Stimulated activated CD4-positive, alpha-beta T cell treated with anti-CD3 and anti-CD28 coated beads, TNF-alpha, amount 100 ng/mL, for 48 hours (primary cell): ENCODE data around the gene RP9.
A peak's percentile ranks its signal among the peaks of the same experiment; 100 is the strongest.

ENCODE experiments used
- DNase-seq, 3 donors: peaks; one replicate each; pipeline ENCODE4 v3.0.0-alpha.2; 2020; ENCODE audit warnings: low read depth in 3 of 3

RP9 gene, protein sequence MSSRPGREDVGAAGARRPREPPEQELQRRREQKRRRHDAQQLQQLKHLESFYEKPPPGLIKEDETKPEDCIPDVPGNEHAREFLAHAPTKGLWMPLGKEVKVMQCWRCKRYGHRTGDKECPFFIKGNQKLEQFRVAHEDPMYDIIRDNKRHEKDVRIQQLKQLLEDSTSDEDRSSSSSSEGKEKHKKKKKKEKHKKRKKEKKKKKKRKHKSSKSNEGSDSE

DNA sequence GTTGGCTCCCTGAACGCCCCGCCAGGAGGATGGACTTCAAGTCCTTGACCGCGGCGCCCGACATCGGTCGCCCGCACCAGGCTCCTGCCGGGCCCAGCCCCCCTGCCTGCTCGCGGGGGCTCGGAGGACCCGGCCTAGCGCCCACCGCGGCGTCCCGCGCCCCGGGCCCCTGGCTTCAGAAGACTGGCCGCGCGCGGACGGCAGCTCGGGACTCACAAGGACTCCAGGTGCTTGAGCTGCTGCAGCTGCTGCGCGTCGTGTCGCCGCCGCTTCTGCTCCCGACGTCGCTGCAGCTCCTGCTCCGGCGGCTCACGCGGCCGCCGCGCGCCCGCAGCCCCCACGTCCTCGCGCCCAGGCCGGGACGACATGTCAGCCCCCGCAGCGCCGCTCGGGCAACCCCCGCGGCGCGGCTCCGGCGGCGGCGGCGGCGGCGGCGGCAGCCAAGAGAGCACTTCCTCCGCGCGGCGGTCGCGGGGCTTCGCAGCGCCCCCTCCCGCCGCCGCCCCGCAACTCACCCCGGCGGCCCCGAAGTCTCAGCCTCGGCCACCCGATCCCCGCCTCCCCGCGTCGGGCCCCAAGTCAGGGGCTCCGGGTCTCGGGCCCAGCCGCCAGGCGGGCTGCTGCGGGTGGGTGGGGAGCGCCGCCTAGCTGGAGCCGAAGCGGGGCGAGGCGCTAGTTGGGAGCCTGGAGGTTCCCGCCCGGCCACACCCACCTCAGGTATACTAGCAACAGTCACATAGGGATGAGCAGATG, at the start of gene RP9:
RP9 (minus strand) TSS at position 400 of the 753 bp plus-strand sequence; CDS start at position 368, 32 bp downstream.
- peak; percentile 58 to 66 (median 63) for DNase-seq

DNA sequence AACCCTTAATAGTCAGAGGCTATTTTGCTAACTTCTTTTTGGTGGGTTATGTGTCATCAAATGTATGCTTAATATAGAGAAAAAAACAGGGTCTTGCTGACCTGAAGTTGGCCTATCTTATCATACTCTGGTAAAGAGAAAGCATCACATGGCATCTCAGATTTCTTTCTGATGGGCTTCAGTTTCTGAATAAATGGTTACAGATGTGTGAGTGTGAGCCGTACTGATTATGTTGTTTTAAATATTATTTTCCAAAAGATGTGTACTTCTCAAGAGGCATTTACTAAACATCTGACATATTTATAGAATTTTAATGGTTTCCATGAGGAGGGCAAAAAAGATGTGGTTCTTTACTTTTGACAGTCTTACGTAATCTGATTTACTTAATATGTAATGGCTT, 48.6 kb upstream of the RP9 start:
- DNase-seq: no peak

DNA sequence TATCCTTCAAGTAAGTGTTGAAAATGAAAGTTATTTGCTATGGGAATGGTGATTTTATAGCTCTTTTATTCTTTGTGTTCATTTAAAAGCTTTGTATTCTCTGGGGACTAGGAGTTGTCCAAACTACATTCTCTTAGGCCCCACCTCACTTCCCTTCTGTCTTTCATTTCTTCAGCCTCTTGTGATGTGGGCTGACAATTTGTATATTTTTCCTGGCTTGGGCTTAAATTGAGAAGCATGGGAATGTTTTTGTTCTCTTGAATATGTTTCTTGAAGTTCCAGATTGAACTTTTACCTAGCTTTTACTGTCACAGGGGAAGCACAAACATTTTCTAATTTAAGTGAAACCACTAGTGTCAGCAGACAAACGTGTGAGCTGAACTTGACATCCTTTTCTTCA, 48.1 kb upstream of the RP9 start:
- DNase-seq: no peak

DNA sequence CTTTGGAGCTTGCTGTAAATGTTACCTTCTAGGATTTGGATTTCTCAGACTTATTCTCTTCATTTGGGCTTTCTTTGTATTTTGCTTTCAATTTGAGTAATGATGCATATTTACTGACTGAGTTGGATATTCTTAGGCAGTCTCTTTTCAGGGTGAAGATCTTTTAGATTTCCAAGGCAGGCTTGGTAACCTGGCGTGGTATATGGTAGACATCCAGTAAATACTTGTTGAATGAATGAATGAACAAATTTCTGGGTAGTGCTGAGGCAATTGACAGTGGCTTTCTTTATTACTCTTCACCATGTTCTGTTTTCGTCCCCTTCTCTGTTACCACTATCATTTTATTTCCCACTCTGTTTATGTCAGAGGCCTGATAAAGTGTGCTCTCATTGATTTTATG, 47.2 kb upstream of the RP9 start:
- DNase-seq: no peak

DNA sequence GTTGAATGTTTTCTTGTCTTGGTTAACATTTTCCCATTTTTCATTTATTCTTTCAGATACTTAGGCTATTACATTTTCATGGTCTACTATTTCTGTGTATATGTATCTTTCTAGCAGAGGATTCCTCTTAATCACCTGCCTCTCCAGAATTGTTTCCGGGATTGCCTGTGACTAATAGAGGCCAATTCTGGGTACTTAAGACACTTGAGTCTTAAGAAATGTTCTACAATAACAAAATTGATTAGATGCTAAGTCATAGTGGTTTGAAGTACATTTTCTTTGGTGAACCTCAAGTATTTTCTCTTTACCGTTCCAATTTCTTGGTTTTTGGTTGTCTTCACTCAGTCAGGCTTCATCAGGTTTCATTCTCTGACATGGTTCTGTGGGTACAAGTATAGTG, 46.6 kb upstream of the RP9 start:
- DNase-seq: no peak

DNA sequence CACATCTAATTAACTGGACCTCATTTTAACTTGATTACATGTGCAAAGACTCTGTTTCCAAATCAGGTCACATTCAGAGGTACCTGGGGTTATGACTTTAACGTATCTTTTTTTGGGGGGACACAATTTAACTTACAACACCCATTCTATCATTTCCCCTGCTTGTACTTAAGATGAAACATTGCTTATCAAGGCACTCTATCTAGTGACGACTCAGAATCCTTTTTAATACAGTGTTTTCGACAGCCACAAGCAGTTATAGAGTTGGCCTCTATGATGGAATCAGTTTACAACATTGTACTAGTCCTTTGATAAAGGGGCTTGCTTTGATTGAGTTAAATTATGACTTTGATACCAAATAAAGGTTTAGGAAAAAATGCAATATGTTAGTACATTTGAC, 42.9 kb upstream of the RP9 start:
- no peak for DNase-seq

DNA sequence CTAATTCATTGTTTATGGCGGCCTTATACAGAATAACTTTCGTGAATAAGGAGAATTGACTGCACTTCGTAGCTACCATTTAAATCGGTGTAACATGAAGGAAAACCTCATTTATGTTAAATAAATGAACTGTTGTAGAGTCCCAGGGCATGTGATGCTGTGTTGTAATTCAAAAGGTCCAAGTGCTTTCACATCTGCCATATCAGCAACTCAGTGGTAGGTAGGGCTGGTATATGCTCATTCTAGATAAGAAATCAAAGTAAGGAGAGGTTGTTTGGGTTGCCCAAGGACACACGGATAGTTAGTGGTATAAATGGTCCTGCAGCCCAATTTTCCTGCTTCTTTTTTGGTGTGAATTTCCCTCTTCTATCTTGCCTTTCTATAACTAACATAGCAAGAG, 36.0 kb upstream of the RP9 start:
- DNase-seq: no peak

DNA sequence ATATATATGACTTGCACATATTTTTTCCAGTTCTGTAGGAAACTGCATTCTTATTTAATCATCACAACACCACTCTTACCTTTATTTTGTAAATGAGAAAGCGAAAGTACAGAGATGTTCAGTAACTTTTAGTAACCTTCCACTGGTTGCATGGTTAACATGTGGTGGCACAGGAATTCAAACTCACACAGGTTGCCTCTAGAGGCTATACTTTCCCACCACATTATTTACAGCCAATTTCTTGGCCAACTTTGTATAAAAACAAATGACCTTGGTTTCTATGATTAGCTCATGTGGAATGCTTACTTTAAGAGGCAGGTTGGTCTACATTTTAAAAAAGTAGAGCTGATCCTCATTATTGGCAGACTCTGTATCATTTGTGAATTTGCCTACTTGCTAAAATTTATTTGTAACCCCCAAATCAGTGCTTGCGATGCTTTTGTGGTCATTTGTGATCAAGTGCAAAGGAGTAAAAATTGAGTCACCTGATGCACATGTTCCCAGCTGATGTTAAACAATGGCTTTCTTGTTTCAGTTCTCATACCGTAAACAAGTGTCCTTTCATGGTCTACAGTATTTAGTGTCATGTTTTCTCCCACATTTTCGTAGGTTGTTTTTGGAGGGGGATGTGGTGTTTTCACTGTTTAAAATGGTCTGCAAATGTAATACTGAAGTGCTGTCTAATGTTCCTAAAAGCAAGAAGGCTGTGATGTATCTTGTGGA, 35.0 kb upstream of the RP9 start:
- no peak for DNase-seq

DNA sequence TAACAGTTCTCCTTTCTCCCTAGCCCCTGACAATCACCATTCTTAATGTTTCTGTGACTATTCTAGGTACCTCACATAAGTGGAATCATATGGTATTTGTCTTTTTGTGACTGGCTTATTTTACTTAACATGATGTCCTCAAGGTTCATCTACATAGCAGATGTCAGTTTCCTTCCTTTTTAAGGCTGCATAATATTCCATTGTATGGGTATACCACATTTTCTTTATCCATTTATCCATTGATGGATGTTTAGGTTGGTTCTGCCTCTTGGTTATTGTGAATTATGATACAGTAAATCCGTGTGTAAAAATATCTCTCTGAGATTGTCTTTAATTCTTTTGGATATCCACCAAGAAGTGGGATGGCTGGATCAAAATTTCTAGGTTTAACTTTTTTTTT, 33.4 kb upstream of the RP9 start:
- no peak for DNase-seq

DNA sequence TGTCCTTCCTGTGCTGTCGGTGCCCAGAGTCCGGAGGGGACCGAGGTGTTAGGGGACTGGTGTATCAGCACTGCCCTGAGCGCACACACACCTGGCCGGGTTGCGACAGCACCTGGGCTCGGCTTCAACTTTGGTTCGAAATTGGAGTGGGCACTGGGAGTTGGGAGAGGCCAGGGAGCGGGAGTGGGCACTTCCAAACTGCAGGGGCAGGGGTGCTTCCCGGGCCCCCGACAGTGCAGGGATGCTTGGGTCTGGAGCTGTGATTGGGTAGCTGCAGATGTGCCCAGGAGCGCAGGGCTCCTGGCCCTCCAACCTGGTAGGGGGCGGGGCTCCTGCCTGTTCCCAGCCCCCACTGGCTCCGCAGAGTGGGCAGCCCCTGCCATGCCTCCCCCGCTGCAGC, 27.9 kb upstream of the RP9 start:
- DNase-seq: no peak

DNA sequence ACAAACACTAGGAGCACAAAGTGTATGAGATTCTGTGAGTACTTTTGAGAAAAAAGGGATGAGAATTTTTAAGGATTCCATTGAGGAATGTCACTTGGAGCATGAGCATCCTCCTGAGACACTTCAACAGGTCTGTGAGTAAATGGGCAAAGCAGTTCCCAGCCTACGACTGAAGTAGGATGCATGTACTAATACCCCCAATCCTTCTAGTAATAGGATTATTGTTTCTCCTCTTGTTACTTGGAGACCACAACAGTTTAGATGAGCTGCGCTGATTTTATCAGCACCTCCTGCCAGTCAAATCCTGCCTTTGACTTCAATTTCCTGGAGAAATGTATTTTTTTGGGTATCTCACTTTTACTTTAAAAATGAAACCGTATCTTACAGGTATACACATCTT, 21.0 kb upstream of the RP9 start:
- DNase-seq: no peak

DNA sequence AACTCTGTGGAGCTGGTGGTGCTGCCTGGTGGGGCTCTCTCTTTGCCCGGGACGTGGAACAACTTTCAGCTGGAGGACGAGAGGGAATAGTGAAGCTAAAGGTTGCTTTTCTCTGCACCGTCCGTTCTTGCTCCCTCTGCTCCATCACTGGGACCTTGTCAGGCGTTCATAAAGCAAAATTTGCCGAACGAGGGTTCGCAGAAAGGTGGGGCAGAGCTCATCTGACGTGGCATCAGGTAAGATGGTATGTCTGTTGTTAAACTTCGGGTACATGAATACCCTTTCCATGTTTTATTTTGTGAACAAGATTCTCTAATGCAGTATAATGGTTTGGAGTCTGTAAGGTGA, 20.6 kb upstream of the RP9 start:
- no peak for DNase-seq

DNA sequence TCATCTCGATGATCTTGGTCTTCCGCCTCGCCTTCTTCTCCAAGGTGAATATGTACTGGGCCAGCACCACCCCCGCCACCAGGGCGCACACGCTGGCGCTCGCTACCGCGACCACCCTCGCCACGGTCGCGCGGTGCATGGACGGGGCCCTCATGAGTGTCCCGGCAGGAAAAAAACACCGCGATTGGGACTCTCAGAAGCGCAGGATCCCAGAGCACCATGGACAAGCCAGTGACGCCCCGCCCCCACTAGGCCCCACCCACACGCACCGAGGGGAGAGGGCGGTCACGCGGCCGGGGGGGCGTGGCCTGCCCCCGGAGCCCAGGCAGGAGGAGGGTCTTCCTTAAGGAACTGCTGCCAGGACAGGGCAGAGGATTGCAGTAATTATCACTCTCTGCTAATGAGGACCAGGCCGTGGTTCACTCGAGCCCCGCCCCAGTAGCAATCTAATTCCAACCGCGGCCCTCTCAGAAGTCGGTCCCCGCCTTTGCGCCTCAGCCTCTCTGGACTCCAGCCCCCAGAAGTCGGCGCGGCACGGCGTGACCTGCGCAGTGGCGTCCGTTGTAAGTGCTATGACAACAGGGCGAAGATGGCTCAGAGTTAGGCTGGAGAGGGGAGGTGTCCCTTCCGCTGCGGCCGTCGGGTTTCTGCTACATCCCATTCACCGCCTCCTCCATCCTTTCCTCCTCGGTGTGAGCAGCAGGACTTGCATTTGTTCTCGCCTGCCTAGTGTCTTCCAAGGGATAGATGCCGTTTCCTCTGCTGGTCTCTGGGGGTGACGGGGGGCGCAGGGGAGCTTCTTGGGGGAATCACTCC, 20.0 kb upstream of the RP9 start, which contains the start of gene BBS9:
BBS9 (plus strand) TSS at position 575 of the 816 bp plus-strand sequence. CDS start 16,689 bp downstream, outside the sequence.
- DNase-seq: peak; percentile 76 to 90 (median 88)

DNA sequence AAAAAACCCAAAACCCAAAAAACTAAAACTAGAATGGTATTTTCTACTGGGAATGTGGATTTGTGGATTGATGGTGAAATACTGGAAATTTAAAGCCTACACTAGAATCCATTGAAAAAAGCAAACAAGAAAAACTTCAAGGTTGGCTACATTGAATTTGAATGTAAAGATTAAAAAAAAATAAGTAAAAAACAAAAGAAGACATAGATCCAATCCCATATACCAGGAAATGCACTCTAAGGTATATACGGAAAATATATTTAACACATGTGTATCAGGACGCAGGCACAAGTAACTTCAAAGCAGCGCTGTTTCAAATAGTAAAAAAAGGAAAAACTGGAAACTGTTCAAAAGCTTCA, 19.4 kb upstream of the RP9 start:
- DNase-seq: no peak

DNA sequence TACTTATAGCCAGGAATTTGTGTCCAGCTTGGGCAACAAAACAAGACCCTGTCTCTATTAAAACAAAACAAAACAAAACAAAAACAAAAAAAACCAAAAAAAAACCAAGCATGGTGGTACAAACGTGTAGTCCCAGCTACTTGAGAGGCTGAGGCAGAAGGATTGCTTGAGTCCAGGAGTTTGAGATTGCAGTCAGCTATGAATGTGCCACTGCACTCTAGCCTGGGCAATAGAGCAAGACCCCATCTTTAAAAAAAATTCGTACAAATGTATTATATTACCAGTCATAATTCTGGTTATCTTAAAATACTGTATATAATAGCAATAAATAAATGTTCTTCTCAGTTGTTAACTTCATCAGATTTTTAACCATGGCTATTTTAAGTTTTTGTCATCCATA, 17.9 kb upstream of the RP9 start:
- DNase-seq: no peak

DNA sequence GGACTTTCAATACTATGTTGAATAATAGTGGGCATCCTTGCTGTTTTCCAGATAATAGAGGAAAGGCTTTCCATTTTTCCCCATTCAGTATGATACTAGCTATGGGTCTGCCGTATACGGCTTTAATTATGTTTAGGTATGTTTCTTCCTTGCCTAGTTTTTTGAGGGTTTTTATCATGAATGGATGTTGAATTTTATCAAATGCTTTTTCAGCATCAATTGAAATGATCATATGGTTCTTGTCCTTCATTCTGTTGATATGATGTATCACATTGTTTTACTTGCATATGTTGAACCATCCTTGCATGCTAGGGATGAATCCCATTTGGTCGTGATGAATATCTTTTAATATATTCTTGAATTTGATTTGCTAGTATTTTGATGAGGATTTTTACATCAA, 9.2 kb upstream of the RP9 start:
- no peak for DNase-seq

DNA sequence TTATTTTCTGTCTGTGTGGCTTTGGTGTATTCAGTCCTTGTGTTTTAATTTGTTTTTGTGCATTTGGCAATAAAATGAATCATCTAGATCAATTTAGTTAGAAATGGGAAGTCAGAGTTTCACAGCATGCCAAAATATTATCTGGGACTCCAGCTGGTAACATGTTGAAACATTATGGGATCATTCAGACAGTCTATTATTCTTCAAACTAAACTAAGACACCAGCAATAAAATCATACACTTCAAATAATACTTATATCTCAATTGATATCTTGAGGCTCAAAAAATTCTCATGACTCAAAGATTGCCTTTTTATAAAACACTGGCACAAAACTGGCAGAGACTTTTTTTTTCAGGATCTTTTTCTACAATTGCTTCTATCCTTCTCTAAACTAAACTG, 5.8 kb upstream of the RP9 start:
- DNase-seq: no peak

DNA sequence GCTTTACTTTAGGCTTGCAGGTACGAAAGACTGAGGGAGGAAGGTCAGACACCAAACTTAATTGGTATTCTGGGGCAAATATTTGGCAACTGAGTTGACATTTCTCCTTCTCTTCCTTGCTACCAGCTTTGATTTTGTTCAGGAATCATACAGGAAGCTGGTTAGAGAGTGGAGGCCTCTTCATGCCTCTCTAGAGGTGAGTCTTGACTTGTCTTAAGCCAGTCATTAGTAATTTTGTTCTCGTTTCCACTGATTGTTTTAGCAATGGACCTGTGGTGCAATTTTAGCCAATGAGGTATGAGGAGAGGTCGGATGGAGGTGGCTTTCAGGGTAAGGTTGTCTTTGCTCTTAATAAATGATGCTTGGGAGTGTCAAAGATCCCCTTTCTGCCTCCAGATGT, 2.4 kb upstream of the RP9 start:
- DNase-seq: no peak

DNA sequence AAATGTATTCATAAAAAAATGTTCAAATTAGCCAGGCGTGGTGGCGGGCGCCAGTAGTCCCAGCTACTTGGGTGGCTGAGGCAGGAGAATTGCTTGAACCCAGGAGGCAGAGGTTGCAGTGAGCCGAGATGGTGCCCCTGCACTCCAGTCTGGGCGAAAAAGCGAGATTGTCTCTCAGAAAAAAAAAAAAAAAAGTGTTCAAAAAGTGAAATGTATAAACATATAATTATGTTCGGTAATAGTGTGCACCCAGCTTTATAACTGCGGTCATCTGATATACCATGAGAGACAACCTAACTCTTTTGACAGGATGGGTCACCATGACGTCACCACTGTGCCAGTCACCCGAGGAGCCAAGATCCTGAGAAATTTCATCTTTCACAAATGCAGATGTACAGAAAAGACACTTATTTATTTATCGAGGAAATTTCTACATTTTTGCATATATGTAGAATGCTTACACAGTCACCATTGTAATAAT, 594 bp upstream of the RP9 start:
- DNase-seq: no peak

DNA sequence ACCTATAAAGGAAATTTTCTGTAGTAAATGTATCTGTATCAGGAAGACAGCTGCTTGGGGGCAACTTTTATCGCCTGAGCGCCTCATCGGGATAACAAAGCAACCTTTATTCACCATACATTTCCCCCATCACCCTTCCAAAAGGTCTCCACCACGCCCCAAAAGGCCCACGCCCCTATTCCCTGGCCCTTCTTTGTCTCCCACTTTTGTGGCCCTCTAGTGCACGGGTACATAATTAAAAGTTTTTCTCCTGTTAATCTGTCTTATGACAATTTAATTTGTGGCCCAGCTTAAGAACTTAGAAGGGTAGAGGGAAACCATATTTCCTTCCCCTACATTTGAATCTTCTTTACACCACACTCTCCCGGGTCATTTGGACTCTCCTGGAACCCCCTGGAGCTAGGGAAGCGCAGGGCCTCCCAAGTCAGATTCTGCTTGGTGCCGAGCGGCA, 625 bp downstream of the RP9 start:
- DNase-seq: peak in 1 of 3 donors; percentile 14

DNA sequence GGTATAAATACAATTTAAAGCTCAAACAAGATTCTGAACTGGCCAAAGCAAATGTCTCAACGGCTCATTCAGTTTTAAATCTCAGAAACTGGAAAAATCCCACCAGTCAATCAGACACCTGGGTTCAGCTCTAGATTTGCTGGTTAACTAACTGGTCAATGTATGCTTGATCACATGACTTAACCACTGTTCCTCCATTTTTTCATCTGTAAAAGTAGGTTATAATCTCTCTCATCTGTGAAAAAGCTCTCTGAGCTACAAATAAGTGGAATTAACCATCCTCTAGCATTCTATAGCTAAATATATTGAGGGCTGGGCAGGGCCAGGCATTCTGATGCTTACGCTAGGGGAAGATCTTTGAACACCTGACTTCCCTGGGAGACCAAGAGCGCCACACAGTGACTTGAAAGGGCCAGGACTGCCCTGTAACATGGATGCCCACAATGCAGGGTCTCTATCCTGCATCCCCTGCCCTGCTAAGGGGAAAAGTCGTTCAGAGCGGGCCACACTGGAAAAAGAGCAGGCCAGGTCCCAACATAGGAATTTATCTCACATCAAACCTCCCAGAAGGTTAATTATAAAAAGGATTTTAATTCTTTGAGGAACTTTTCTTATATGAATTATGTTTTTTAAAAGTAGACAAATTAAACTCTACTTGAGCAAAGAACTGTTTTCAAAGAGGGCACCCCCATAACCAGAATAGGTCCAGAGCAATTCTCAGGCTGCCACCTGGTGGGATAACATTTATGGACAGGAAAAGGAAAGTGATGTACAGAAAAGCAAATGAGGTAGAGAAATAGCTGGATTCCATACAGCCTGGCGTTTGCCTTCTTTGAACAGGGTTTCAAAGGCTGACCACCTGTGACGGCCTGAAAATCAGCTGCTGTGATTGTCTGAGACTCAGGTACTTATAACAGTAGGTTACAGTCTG, 1.8 kb downstream of the RP9 start:
- DNase-seq: no peak
